Esophagus squamous epithelium (tissue), 5 donors: ENCODE data around the gene CARD14. TPM values are rescaled to one million over a fixed set of nuclear protein-coding genes. Genes with fewer than 3 reads are reported as not detected.
A peak's percentile ranks its signal among the peaks of the same experiment; 100 is the strongest.

ENCODE experiments used
- DNase-seq: peaks from one replicate; lab custom pipeline; 2025; lab: John Stamatoyannopoulos, UW
- H3K27ac ChIP-seq, 4 donors: fragments of 200-600 bp; sonication (generic); one replicate each; pipeline ENCODE4 v1.5.1; 2016 to 2019; ENCODE audit warnings: mild to moderate bottlenecking in 1 of 4
- H3K27me3 ChIP-seq, 4 donors: fragments of 200-600 bp; sonication (generic); 1 replicate in 3 of 4; 2 replicates in 1 of 4; pipeline versions ENCODE4 v1.5.1 to v1.6.0; 2017 to 2021; ENCODE audit warnings: antibody characterized with exemption in 1 of 4
- H3K36me3 ChIP-seq, 3 donors: fragments of 200-600 bp; sonication (generic); one replicate each; pipeline ENCODE4 v1.5.1; 2016 to 2019
- H3K4me1 ChIP-seq, 3 donors: fragments of 200-600 bp; sonication (generic); one replicate each; pipeline ENCODE4 v1.5.1; 2017 to 2019
- H3K4me3 ChIP-seq, 4 donors: fragments of 200-600 bp; sonication (generic); 1 replicate in 3 of 4; 2 replicates in 1 of 4; pipeline ENCODE4 v1.5.1; 2016 to 2019; ENCODE audit warnings: mild to moderate bottlenecking in 2 of 4, moderate library complexity in 1 of 4
- H3K9me3 ChIP-seq, 3 donors: fragments of 200-600 bp; sonication (generic); one replicate each; pipeline ENCODE4 v1.5.1; 2016 to 2019
- POLR2A ChIP-seq, 4 donors: fragments of 450-650 bp; IDR thresholded peaks; one replicate each; pipeline ENCODE4 v1.6.1; 2017; ENCODE audit warnings: antibody characterized with exemption in 4 of 4, mild to moderate bottlenecking in 4 of 4, moderate library complexity in 3 of 4
- WGBS, 2 donors: methylation state at CpG; one replicate each; pipeline ENCODE4 v1.1.5; 2018; 5-methylcytosine and 5-hydroxymethylcytosine counted together
- intact Hi-C: fragments of 100-400 bp; cut with DNase I; formaldehyde crosslinking; loops from one replicate; pipeline ENCODE4 v1.15.0; 2022
- total RNA-seq, 4 donors: library from RNA; depleted of rRNA; stranded (reverse); fragments of >200 nt; gene quantifications; one replicate each; pipeline ENCODE4 v1.1.0, GENCODE V29; 2016
- TF ChIP-seq, protein P1 (sequence below), 6 experiments: fragments of 450-650 bp in 4 of 6; fragments of 200-600 bp in 2 of 6; sonication (generic) in 2 of 6; IDR thresholded peaks; one replicate each; pipeline ENCODE4 v1.5.1; 2016 to 2019; ENCODE audit warnings: antibody characterized with exemption in 6 of 6, mild to moderate bottlenecking in 4 of 6, moderate library complexity in 4 of 6
- donor health status: DM: yes; HTN: yes; CAD: no.

The CARD14 gene
- total RNA-seq, result 10 to 100 TPM; 13.0 to 54.3 (median 27.6) TPM

DNA sequence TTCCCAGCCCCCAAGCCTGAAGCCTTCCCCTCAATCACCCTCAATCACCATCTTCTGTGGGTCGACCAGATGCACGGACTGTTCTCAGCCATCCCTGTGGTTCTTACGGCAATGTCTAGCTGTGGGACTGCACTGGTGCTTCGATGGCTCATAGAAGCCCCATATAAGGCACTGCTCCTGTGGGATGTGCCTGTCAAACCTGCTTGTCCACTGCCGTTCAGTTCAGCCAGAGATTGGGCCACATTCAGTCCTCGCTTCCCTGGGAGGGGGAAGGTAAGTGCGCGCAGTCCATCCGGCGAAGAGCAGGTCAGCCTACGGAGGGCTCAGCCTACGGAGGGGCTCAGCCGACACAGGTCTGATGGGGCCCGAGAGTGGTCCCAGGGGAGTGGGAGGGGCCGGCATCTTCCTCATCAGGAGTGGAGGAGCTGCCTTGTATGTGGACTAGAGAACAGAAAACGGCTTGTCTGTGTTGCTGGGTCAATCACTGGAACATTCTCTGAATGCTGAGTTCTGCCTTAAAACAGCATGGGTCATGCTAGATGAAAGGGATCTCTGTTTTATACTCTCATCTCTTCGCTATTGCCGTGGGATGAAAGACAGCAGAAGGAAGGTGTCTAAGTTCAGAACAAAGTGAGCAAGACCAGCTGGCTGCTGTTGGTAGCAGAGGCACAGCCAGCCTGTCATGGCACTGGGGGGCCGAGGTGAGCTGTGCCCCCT is at the start of gene CARD14:
TSS of gene CARD14 (plus strand) at position 247 of the 717 bp plus-strand sequence. CDS start 11,409 bp downstream, outside the sequence.
- Histone ChIP-seq H3K9me3 (no peaks in the 10 kb centered on the region), H3K4me3 (peak within 1 kb of the TSS; percentile 35 to 60 (median 45)), H3K27ac (peak within 1 kb of the TSS; percentile 21 to 74 (median 62)), H3K27me3 (no peaks in the 10 kb centered on the region), H3K4me1 (peaks cover 0 to 33% (median 0%) of the 10 kb centered on the region in 3 donors), H3K36me3 (peaks cover 0 to 5% (median 0%) of the 10 kb centered on the region in 3 donors)
- WGBS, 2 donors, result 33 to 40% methylated on average over 6 to 8 of the region's 19 CpGs
- intact Hi-C loops, result no loop called here
- no peak for DNase-seq
- TF ChIP-seq, protein P1, sequence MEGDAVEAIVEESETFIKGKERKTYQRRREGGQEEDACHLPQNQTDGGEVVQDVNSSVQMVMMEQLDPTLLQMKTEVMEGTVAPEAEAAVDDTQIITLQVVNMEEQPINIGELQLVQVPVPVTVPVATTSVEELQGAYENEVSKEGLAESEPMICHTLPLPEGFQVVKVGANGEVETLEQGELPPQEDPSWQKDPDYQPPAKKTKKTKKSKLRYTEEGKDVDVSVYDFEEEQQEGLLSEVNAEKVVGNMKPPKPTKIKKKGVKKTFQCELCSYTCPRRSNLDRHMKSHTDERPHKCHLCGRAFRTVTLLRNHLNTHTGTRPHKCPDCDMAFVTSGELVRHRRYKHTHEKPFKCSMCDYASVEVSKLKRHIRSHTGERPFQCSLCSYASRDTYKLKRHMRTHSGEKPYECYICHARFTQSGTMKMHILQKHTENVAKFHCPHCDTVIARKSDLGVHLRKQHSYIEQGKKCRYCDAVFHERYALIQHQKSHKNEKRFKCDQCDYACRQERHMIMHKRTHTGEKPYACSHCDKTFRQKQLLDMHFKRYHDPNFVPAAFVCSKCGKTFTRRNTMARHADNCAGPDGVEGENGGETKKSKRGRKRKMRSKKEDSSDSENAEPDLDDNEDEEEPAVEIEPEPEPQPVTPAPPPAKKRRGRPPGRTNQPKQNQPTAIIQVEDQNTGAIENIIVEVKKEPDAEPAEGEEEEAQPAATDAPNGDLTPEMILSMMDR (IDR thresholded peaks at IDR 0.05), result no peak
- TF ChIP-seq POLR2A (IDR thresholded peaks at IDR 0.05), result peak in 2 of 4 donors; percentile 44 to 59

DNA sequence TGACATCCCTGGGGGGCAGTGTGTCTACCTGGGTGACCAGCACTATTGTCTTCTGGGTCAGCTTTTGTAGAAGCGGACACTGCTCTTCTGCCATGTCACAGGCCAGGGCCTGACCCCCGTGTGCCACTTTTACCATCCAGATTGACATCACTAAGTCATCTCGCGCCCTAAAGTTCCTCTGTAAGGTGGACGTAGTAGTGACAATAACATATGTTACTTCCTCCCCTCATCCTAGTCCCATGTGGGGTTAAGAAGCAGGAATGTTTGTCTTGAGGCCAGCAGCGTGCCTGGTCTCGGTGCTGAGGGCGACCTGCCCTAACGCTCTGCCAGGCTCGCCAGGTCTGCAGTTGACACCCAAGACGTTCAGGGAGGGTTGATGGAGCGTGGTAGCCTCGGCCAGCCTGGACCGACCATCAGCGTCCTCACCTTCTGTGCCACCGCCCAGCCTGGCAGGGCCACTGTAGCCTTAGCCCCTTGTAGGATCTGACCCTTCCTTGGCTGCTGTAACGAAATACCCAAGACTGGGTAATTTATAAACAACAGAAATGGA is 47.7 kb upstream of the CARD14 start:
- H3K36me3 ChIP-seq, result peaks cover 0 to 20% (median 0%) of the 10 kb centered on the region in 3 donors
- H3K4me3 ChIP-seq, result no peak overlapping the region
- intact Hi-C loops, result no loop called here
- no peak for DNase-seq
- 77 to 83% methylated on average over 4 to 5 of the region's 17 CpGs for WGBS, 2 donors
- TF ChIP-seq, protein P1 (IDR thresholded peaks at IDR 0.05), result no peak
- no peak for TF ChIP-seq POLR2A (IDR thresholded peaks at IDR 0.05)
- H3K4me1 ChIP-seq, result peaks cover 0 to 18% (median 11%) of the 10 kb centered on the region in 3 donors
- no peak overlapping the region for H3K27ac ChIP-seq
- H3K9me3 ChIP-seq, result no peaks in the 10 kb centered on the region
- peaks cover 0 to 11% (median 0%) of the 10 kb centered on the region in 4 donors for H3K27me3 ChIP-seq

DNA sequence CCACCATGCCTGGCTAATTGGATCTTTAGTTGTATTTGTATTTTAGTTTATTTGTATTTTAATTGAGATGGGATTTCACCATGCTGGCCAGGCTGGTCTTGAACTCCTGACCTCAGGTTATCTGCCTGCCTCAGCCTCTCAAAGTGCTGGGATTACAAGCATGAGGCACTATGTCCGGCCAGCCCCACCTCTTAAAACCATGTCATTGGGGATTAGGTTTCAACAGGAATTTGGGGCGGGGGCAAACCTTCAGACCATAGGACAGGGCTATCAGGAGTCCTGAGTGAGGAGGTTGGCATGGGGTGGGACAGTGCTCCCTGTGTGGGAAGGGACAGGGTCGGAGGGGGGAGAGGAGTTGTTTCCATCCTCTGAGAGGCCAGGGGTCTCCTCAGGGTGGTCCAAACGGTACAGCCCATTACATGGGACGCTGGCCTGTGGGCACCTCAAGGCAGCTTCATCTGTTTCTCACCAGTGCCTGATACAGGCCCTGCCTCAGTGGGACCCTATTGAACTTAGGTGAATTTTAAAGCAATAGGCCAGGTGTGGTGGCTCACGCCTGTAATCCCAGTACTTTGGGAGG is 46.8 kb upstream of the CARD14 start:
- Histone ChIP-seq H3K9me3 (no peaks in the 10 kb centered on the region), H3K36me3 (peaks cover 0 to 18% (median 0%) of the 10 kb centered on the region in 3 donors), H3K27me3 (peaks cover 0 to 11% (median 0%) of the 10 kb centered on the region in 4 donors), H3K27ac (no peak overlapping the region), H3K4me3 (no peak overlapping the region), H3K4me1 (peaks cover 0 to 18% (median 11%) of the 10 kb centered on the region in 3 donors)
- no peak for DNase-seq
- WGBS, 2 donors, result 84 to 100% methylated on average over 1 to 4 of the region's 6 CpGs
- TF ChIP-seq, protein P1 (IDR thresholded peaks at IDR 0.05), result no peak
- TF ChIP-seq POLR2A (IDR thresholded peaks at IDR 0.05), result no peak
- intact Hi-C loops, result no loop called here

DNA sequence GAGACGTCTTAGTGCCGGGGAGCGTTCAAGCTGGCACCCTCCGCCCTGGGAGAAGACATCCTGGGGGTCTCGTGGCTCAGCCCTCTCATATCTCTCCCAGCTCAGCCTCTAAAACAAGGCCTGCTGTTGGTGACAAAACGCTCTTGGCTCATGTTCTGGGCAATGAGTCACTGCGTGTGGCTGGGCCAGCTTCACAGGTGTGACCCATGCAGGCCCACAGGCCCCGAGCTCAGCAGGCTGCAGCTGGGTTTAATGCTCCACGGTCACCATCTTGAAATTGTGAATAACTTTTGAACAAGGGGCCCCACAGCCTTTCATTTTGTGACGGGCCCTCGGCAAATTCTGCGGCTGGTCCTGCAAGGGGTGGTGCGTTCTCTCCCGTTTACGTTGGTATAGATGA is 46.0 kb upstream of the CARD14 start:
- H3K27ac ChIP-seq, result peak overlapping the region in 1 of 4 donors; percentile 10

More for the DNA sequence above, 46.0 kb upstream of the CARD14 start:
- intact Hi-C loops, result no loop called here
- Histone ChIP-seq H3K9me3 (no peaks in the 10 kb centered on the region), H3K4me3 (no peak overlapping the region), H3K27me3 (peaks cover 0 to 11% (median 0%) of the 10 kb centered on the region in 4 donors), H3K4me1 (peaks cover 0 to 18% (median 11%) of the 10 kb centered on the region in 3 donors), H3K36me3 (peaks cover 0 to 10% (median 0%) of the 10 kb centered on the region in 3 donors)
- 67 to 69% methylated on average over 8 to 13 of the region's 15 CpGs for WGBS, 2 donors
- no peak for DNase-seq
- TF ChIP-seq POLR2A (IDR thresholded peaks at IDR 0.05), result no peak
- TF ChIP-seq, protein P1 (IDR thresholded peaks at IDR 0.05), result no peak
